Suprapubic skin (tissue), 4 donors: ENCODE measurements around the gene BLNK.

ENCODE experiments used
- CTCF ChIP-seq, 2 donors: fragments of 200-600 bp in 1 of 2; fragments of 450-650 bp in 1 of 2; sonication (generic) in 1 of 2; IDR thresholded peaks; one replicate each; pipeline ENCODE4 v1.5.1; 2016 to 2019; ENCODE audit warnings: antibody characterized with exemption in 2 of 2, mild to moderate bottlenecking in 1 of 2, moderate library complexity in 1 of 2
- EP300 ChIP-seq: sonication (generic); formaldehyde crosslinking; IDR thresholded peaks from one replicate; pipeline ENCODE4 v1.6.1; 2017; ENCODE audit warnings: antibody characterized with exemption
- POLR2A ChIP-seq, 2 donors: fragments of 450-650 bp; IDR thresholded peaks; one replicate each; pipeline ENCODE4 v1.6.1; 2017; ENCODE audit warnings: antibody characterized with exemption in 2 of 2, mild to moderate bottlenecking in 2 of 2, moderate library complexity in 2 of 2
- POLR2AphosphoS5 ChIP-seq, 3 donors: sonication (generic); formaldehyde crosslinking; IDR thresholded peaks; one replicate each; pipeline ENCODE4 v1.6.1; 2017; ENCODE audit warnings: antibody characterized with exemption in 3 of 3

GRCh38 chr10:96188916-96189315 is 82.5 kb downstream of the BLNK start:
- no peak for TF ChIP-seq POLR2A (IDR thresholded peaks at IDR 0.05)
- TF ChIP-seq CTCF (IDR thresholded peaks at IDR 0.05), result no peak
- no peak for TF ChIP-seq EP300
- no peak for TF ChIP-seq POLR2AphosphoS5 (IDR thresholded peaks at IDR 0.05)
